Keratinocyte (primary cell): ENCODE results near the gene FAN1. TPM values are rescaled to one million over a fixed set of nuclear protein-coding genes. Genes with fewer than 3 reads are reported as not detected.

Source experiments
- DNase-seq: peaks from one replicate; pipeline ENCODE4 v3.0.0-alpha.2; 2011; ENCODE audit warnings: low read depth, missing footprints, low spot score
- FAIRE-seq: peaks from 2 replicates; lab custom pipeline; 2011; peaks lifted over from hg19 to GRCh38; lab: Jason Lieb, UNC
- H2AFZ ChIP-seq: 2 replicates; pipeline ENCODE4 v1.6.0; 2012; ENCODE audit warnings: low read length, control low read depth, inconsistent platforms; ENCODE audit not compliant: control insufficient read depth
- H3K27ac ChIP-seq: 2 replicates; pipeline ENCODE4 v1.5.1; 2011; ENCODE audit warnings: low read length; ENCODE audit not compliant: control insufficient read depth, insufficient read depth
- H3K27me3 ChIP-seq: 3 replicates; pipeline ENCODE4 v1.6.0; 2011; ENCODE audit warnings: low read length; ENCODE audit not compliant: control insufficient read depth, insufficient read depth; ENCODE audit errors: extremely low read depth
- H3K36me3 ChIP-seq, 2 experiments: 2 replicates in 1 of 2; 3 replicates in 1 of 2; pipeline ENCODE4 v1.5.1; 2011; ENCODE audit warnings: low read length in 2 of 2, mild to moderate bottlenecking in 1 of 2; ENCODE audit not compliant: control insufficient read depth in 2 of 2, insufficient read depth in 2 of 2; ENCODE audit errors: extremely low read depth in 1 of 2
- H3K4me1 ChIP-seq: 3 replicates; pipeline ENCODE4 v1.5.1; 2011; ENCODE audit warnings: low read length; ENCODE audit not compliant: control insufficient read depth, insufficient read depth; ENCODE audit errors: extremely low read depth
- H3K4me2 ChIP-seq: 3 replicates; pipeline ENCODE4 v1.6.0; 2011; ENCODE audit warnings: low read depth, low read length; ENCODE audit not compliant: control insufficient read depth, insufficient read depth; ENCODE audit errors: extremely low read depth
- H3K4me3 ChIP-seq, 3 experiments: fragments of 200-600 bp in 1 of 3; sonication (generic) in 1 of 3; 2 replicates in 2 of 3; 3 replicates in 1 of 3; pipeline ENCODE4 v1.5.1; 2011 to 2016; ENCODE audit warnings: low read length in 3 of 3, mild to moderate bottlenecking in 3 of 3, control low read depth in 2 of 3, inconsistent platforms in 1 of 3, low read depth in 1 of 3, mixed read lengths in 1 of 3, mixed run types in 1 of 3, moderate library complexity in 1 of 3; ENCODE audit not compliant: control insufficient read depth in 2 of 3, insufficient read depth in 2 of 3; ENCODE audit errors: extremely low read depth in 1 of 3
- H3K79me2 ChIP-seq: 2 replicates; pipeline ENCODE4 v1.6.0; 2012; ENCODE audit warnings: low read length; ENCODE audit not compliant: control insufficient read depth, insufficient read depth
- H3K9ac ChIP-seq: 3 replicates; pipeline ENCODE4 v1.6.0; 2011; ENCODE audit warnings: low read length; ENCODE audit not compliant: control insufficient read depth, insufficient read depth; ENCODE audit errors: extremely low read depth
- H3K9me1 ChIP-seq: 3 replicates; pipeline ENCODE4 v1.6.0; 2011; ENCODE audit warnings: low read length; ENCODE audit not compliant: control insufficient read depth, insufficient read depth; ENCODE audit errors: extremely low read depth
- H3K9me3 ChIP-seq: 2 replicates; pipeline ENCODE4 v1.5.1; 2012; ENCODE audit warnings: low read depth, low read length; ENCODE audit not compliant: control insufficient read depth
- H4K20me1 ChIP-seq: 3 replicates; pipeline ENCODE4 v1.6.0; 2011; ENCODE audit warnings: low read length; ENCODE audit not compliant: control insufficient read depth, insufficient read depth; ENCODE audit errors: extremely low read depth
- EZH2 ChIP-seq: IDR thresholded peaks from one replicate; pipeline ENCODE4 v1.6.1; 2012; ENCODE audit warnings: inconsistent platforms, mild to moderate bottlenecking, low read length, moderate library complexity
- dilution Hi-C: fragments of 300-500 bp; cut with MboI; formaldehyde crosslinking; loops from one replicate; pipeline ENCODE4 v1.7.0; 2020; ENCODE audit warnings: low sequenced_read_pairs; ENCODE audit not compliant: extremely low pct_ligation_motif_present
- polyA plus RNA-seq, 5 experiments: library from polyadenylated mRNA; depleted of rRNA in 3 of 5; stranded (reverse) in 3 of 5; stranded (forward) in 1 of 5; unstranded in 1 of 5; fragments of >200 nt; gene quantifications; 1 replicate in 1 of 5; 2 replicates in 3 of 5; 3 replicates in 1 of 5; pipeline versions ENCODE4 v1.2.1 to v1.2.3, GENCODE V29; 2011 to 2012; ENCODE audit warnings: missing spikeins in 2 of 5, low read depth in 1 of 5, low replicate concordance in 1 of 5
- TF ChIP-seq, protein P1 (sequence below), 3 experiments: IDR thresholded peaks in 1 of 3; conservative IDR thresholded peaks in 1 of 3; optimal IDR thresholded peaks in 1 of 3; 2 replicates in 2 of 3; 3 replicates in 1 of 3; pipeline versions ENCODE3 to v1.5.1; 2011; ENCODE audit warnings: low read length in 3 of 3, mild to moderate bottlenecking in 3 of 3, moderate library complexity in 2 of 3, control low read depth in 1 of 3, inconsistent platforms in 1 of 3; ENCODE audit not compliant: insufficient read depth in 2 of 3; ENCODE audit errors: extremely low read depth in 1 of 3

The FAN1 gene
- polyA plus RNA-seq, 1 donor (not counting 4 experiments of a cell fraction or from before 2014, with no cell fraction given): 17.2 TPM

DNA sequence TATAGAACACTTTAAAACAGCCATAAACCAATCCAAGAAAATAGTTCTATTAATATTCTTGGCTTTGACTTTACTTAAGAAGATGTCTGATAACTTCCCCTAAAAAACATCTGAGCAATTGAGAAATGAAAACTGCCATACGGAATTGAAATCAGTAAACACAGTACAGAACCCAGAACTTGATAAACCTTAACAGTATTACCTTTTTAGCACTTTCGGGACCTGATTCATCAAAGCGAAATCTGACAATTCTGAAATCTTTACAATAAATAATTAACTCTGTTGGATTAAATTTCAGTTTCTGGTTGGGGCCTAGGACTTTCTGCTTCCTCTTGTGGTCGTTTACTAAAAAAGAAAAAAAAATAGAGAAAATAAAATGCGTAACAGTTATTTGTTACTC is 70.4 kb downstream of the FAN1 start:
- no peak for FAIRE-seq
- H3K9me1 ChIP-seq: no peaks in the 10 kb centered on the region

DNA sequence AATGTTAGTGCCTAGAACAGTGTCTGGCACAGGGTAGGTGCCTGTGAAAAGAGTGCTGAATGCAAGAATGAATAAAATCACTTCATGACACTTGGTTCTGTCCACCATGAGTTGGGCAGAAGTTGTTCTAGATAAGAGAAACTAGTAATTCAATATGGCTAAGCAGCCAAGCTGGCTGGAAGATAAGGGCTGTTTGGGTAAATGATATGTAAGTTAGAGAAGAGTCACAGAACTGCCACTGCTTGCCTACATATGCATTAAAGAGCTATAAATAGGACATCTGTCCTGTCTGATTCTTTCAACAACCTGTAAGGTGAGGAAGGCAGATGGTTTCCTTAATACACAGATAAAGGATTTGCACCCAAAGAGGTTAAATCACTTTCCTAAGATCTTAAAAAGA is 74.6 kb downstream of the FAN1 start:
- TF ChIP-seq, protein P1, sequence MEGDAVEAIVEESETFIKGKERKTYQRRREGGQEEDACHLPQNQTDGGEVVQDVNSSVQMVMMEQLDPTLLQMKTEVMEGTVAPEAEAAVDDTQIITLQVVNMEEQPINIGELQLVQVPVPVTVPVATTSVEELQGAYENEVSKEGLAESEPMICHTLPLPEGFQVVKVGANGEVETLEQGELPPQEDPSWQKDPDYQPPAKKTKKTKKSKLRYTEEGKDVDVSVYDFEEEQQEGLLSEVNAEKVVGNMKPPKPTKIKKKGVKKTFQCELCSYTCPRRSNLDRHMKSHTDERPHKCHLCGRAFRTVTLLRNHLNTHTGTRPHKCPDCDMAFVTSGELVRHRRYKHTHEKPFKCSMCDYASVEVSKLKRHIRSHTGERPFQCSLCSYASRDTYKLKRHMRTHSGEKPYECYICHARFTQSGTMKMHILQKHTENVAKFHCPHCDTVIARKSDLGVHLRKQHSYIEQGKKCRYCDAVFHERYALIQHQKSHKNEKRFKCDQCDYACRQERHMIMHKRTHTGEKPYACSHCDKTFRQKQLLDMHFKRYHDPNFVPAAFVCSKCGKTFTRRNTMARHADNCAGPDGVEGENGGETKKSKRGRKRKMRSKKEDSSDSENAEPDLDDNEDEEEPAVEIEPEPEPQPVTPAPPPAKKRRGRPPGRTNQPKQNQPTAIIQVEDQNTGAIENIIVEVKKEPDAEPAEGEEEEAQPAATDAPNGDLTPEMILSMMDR (optimal IDR thresholded peaks at IDR 0.05 in 1 of 3, IDR thresholded peaks at IDR 0.05 in 1 of 3, conservative IDR thresholded peaks at IDR 0.05 in 1 of 3; ENCODE audit: extremely low read depth in 1 of 3, insufficient read depth in 2 of 3, low read length in 3 of 3): no peak
- no peak for TF ChIP-seq EZH2
- Histone ChIP-seq H3K9ac (no peak overlapping the region), H3K4me2 (no peak overlapping the region), H3K36me3 (peaks cover 3 to 9% of the 10 kb centered on the region in 2 experiments), H3K27ac (no peak overlapping the region), H3K79me2 (peaks cover 26% of the 10 kb centered on the region), H3K27me3 (no peaks in the 10 kb centered on the region), H3K4me1 (no peaks in the 10 kb centered on the region), H4K20me1 (no peaks in the 10 kb centered on the region), H3K9me1 (no peaks in the 10 kb centered on the region), H3K9me3 (no peaks in the 10 kb centered on the region), H3K4me3 (no peak overlapping the region), H2AFZ (no peak overlapping the region)
- DNase-seq: no peak
- dilution Hi-C loops: no loop called here
- FAIRE-seq: no peak

More for the DNA sequence above, 70.4 kb downstream of the FAN1 start:
- Histone ChIP-seq H3K4me2 (no peak overlapping the region), H3K79me2 (peaks cover 11% of the 10 kb centered on the region), H3K36me3 (peaks cover 3 to 4% of the 10 kb centered on the region in 2 experiments), H4K20me1 (no peaks in the 10 kb centered on the region), H3K27me3 (no peaks in the 10 kb centered on the region), H3K4me3 (no peak overlapping the region), H3K9ac (no peak overlapping the region), H3K27ac (no peak overlapping the region), H3K4me1 (peaks cover 8% of the 10 kb centered on the region), H2AFZ (no peak overlapping the region), H3K9me3 (no peaks in the 10 kb centered on the region)
- no peak for DNase-seq
- TF ChIP-seq, protein P1 (optimal IDR thresholded peaks at IDR 0.05 in 1 of 3, IDR thresholded peaks at IDR 0.05 in 1 of 3, conservative IDR thresholded peaks at IDR 0.05 in 1 of 3; ENCODE audit: extremely low read depth in 1 of 3, insufficient read depth in 2 of 3, low read length in 3 of 3): no peak
- TF ChIP-seq EZH2: no peak
- dilution Hi-C loops: no loop called here
